HepG2 (cell line): ENCODE measurements around the gene COL9A3. TPM values are rescaled to one million over a fixed set of nuclear protein-coding genes. Genes with fewer than 3 reads are reported as not detected.

Experiments
- AKAP8 ChIP-seq: sonication (generic); formaldehyde crosslinking; IDR thresholded peaks from 2 replicates; pipeline ENCODE4 v1.5.1; 2020; ENCODE audit warnings: mild to moderate bottlenecking, missing genetic modification reagents
- HOXA9 ChIP-seq: sonication (generic); formaldehyde crosslinking; IDR thresholded peaks from 2 replicates; pipeline ENCODE4 v1.8.1; 2022; ENCODE audit warnings: missing genetic modification reagents, mild to moderate bottlenecking, moderate library complexity, borderline replicate concordance
- JUND ChIP-seq: sonication (generic); formaldehyde crosslinking; IDR thresholded peaks from 2 replicates; pipeline ENCODE4 v1.8.0; 2022; ENCODE audit warnings: mild to moderate bottlenecking, missing genetic modification reagents
- MXI1 ChIP-seq: IDR thresholded peaks from 3 replicates; pipeline ENCODE4 v1.6.1; 2012; ENCODE audit warnings: low read depth, low read length, inconsistent platforms, borderline replicate concordance
- NAIF1 ChIP-seq: sonication (generic); formaldehyde crosslinking; IDR thresholded peaks from 2 replicates; pipeline ENCODE4 v1.5.0; 2020; ENCODE audit warnings: mild to moderate bottlenecking, missing genetic modification reagents, borderline replicate concordance
- PAX8 ChIP-seq: sonication (generic); formaldehyde crosslinking; IDR thresholded peaks from 2 replicates; pipeline ENCODE4 v1.8.0; 2022; ENCODE audit warnings: mild to moderate bottlenecking, missing genetic modification reagents, borderline replicate concordance
- PLRG1 ChIP-seq: fragments of 450-650 bp; conservative IDR thresholded peaks from 2 replicates; pipeline ENCODE4 v1.6.1; 2016
- ZBTB1 ChIP-seq: sonication (generic); formaldehyde crosslinking; IDR thresholded peaks from 2 replicates; pipeline ENCODE4 v1.4.0; 2020; ENCODE audit warnings: missing genetic modification reagents, borderline replicate concordance
- ZFYVE20 ChIP-seq: sonication (generic); formaldehyde crosslinking; IDR thresholded peaks from 2 replicates; pipeline ENCODE4 v1.8.0; 2023; ENCODE audit warnings: low read depth, mild to moderate bottlenecking, moderate library complexity, missing genetic modification reagents, borderline replicate concordance
- ZNF501 ChIP-seq: sonication (generic); formaldehyde crosslinking; IDR thresholded peaks from 2 replicates; pipeline ENCODE4 v1.5.1; 2020; ENCODE audit warnings: mild to moderate bottlenecking, moderate library complexity, missing genetic modification reagents
- ZNF550 ChIP-seq: sonication (generic); formaldehyde crosslinking; IDR thresholded peaks from 2 replicates; pipeline ENCODE4 v1.4.0; 2020; ENCODE audit warnings: mild to moderate bottlenecking, missing genetic modification reagents, borderline replicate concordance
- ZNF589 ChIP-seq: sonication (generic); formaldehyde crosslinking; conservative IDR thresholded peaks from 2 replicates; pipeline ENCODE4 v1.8.0; 2022; ENCODE audit warnings: mild to moderate bottlenecking, moderate library complexity, missing genetic modification reagents
- ZNF598 ChIP-seq: sonication (generic); formaldehyde crosslinking; IDR thresholded peaks from 2 replicates; pipeline ENCODE4 v1.5.1; 2020; ENCODE audit warnings: mild to moderate bottlenecking, missing genetic modification reagents, borderline replicate concordance
- ZNF605 ChIP-seq: sonication (generic); formaldehyde crosslinking; IDR thresholded peaks from 2 replicates; pipeline ENCODE4 v1.8.0; 2022; ENCODE audit warnings: mild to moderate bottlenecking, missing genetic modification reagents
- ZNF672 ChIP-seq: sonication (generic); formaldehyde crosslinking; IDR thresholded peaks from 2 replicates; pipeline ENCODE4 v1.8.1; 2022; ENCODE audit warnings: missing genetic modification reagents
- ZNF703 ChIP-seq: sonication (generic); formaldehyde crosslinking; IDR thresholded peaks from 2 replicates; pipeline ENCODE4 v1.5.1; 2020; ENCODE audit warnings: missing genetic modification reagents, mild to moderate bottlenecking, moderate library complexity, borderline replicate concordance
- ZNF780A ChIP-seq: sonication (generic); formaldehyde crosslinking; IDR thresholded peaks from 2 replicates; pipeline ENCODE4 v1.8.0; 2022; ENCODE audit warnings: mild to moderate bottlenecking, missing genetic modification reagents, moderate library complexity
- ZNF841 ChIP-seq: sonication (generic); formaldehyde crosslinking; IDR thresholded peaks from 2 replicates; pipeline ENCODE4 v1.8.1; 2023; ENCODE audit warnings: missing genetic modification reagents, borderline replicate concordance
- ZSCAN20 ChIP-seq: sonication (generic); formaldehyde crosslinking; IDR thresholded peaks from 2 replicates; pipeline ENCODE4 v1.4.0; 2020; ENCODE audit warnings: missing genetic modification reagents, mild to moderate bottlenecking, borderline replicate concordance
- polyA plus RNA-seq, 8 experiments: library from polyadenylated mRNA; depleted of rRNA in 3 of 8; stranded (reverse) in 7 of 8; unstranded in 1 of 8; fragments of >200 nt; fragmentation: Illumina TruSeq in 4 of 8; extraction: Trizol in 4 of 8; gene quantifications; 2 replicates each; pipeline versions ENCODE4 v1.2.1 to v1.2.3, GENCODE V29; 2011 to 2016; ENCODE audit warnings: low read depth in 4 of 8, missing spikeins in 1 of 8, mixed read lengths in 1 of 8; ENCODE audit not compliant: insufficient read depth in 1 of 8
- total RNA-seq, 5 experiments: library from RNA; depleted of rRNA; stranded (reverse); fragments of >200 nt; fragmentation: Illumina TruSeq; extraction: Trizol; gene quantifications; 2 replicates each; pipeline ENCODE4 v1.2.3, GENCODE V29; 2016; ENCODE audit warnings: low read depth in 1 of 5
- TF ChIP-seq, protein P1 (sequence below), 2 experiments: fragments of 450-650 bp in 1 of 2; sonication (generic) in 1 of 2; formaldehyde crosslinking; IDR thresholded peaks; 2 replicates each; pipeline versions ENCODE4 v1.5.0 to v1.8.0; 2020 to 2022; ENCODE audit warnings: mild to moderate bottlenecking in 1 of 2, missing genetic modification reagents in 1 of 2
- TF ChIP-seq, protein P2 (sequence below): sonication (generic); formaldehyde crosslinking; IDR thresholded peaks from 2 replicates; pipeline ENCODE4 v1.8.0; 2022; ENCODE audit warnings: mild to moderate bottlenecking, missing genetic modification reagents, moderate library complexity
- TF ChIP-seq, protein P3 (sequence below): sonication (generic); formaldehyde crosslinking; IDR thresholded peaks from 2 replicates; pipeline ENCODE4 v1.4.0; 2020; ENCODE audit warnings: mild to moderate bottlenecking, missing genetic modification reagents
- TF ChIP-seq, protein P4 (sequence below): sonication (generic); formaldehyde crosslinking; IDR thresholded peaks from 2 replicates; pipeline ENCODE4 v1.8.0; 2022; ENCODE audit warnings: mild to moderate bottlenecking, missing genetic modification reagents, moderate library complexity
- TF ChIP-seq, protein P5 (sequence below), 2 experiments: sonication (generic) in 1 of 2; formaldehyde crosslinking in 1 of 2; IDR thresholded peaks; 2 replicates each; pipeline versions ENCODE4 v1.4.0 to v1.6.1; 2018 to 2020; ENCODE audit warnings: missing genetic modification reagents in 2 of 2, borderline replicate concordance in 1 of 2, low read depth in 1 of 2, mild to moderate bottlenecking in 1 of 2, missing biosample characterization in 1 of 2

The COL9A3 gene
- total and polyA plus RNA-seq, 2 of the 13 experiments (the other 11 are each of a cell fraction or from before 2014, with no cell fraction given): 155 to 204 TPM

DNA sequence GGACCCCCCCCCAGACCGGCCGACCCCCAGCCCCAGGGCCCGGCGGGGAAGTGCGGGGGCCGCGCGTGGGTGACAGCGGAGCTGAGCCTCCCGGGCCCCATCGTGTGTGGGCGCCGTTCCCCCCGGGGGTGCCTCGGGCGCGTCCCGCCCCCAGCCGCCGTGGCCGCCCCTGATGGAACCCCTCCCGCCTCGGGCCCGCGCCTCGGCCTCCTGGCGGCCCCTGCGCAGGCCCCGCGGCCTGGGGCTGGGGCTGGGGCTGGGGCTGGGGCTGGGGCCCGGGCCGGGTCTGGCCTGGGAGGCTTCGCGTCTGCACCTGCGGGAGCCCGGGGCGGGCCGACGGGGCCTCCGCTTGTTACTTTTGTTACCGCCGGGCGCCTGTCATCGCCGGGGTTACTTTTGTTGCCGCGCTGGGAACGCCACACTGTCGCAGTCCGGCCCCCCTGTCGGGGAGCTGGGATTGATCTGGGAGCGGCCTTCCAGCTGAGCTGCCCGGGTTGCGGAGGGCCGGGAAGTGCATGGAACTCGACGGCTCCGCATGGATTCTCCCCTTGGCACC is 11.6 kb upstream of the COL9A3 start (continued):
- TF ChIP-seq ZFYVE20 (CRISPR knock-in tag): peak; percentile 85; the same call in 1 of the 2 replicates
- 0 out of 2 replicates have a peak, but pooled peaks have one; percentile 10 for TF ChIP-seq ZNF672
- TF ChIP-seq ZNF550: no peak
- TF ChIP-seq NAIF1 (CRISPR knock-in tag): 0 out of 2 replicates have a peak, but pooled peaks have one; percentile 11
- TF ChIP-seq, protein P1, sequence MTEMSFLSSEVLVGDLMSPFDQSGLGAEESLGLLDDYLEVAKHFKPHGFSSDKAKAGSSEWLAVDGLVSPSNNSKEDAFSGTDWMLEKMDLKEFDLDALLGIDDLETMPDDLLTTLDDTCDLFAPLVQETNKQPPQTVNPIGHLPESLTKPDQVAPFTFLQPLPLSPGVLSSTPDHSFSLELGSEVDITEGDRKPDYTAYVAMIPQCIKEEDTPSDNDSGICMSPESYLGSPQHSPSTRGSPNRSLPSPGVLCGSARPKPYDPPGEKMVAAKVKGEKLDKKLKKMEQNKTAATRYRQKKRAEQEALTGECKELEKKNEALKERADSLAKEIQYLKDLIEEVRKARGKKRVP (CRISPR knock-in tag; IDR thresholded peaks at IDR 0.05): no peak
- TF ChIP-seq ZNF501: peak; percentile 60; the same call in 1 of the 2 replicates
- 0 out of 2 replicates have a peak, but pooled peaks have one; percentile 16 for TF ChIP-seq ZSCAN20
- no peak for TF ChIP-seq ZBTB1 (CRISPR knock-in tag)
- TF ChIP-seq PAX8: peak; percentile 81; the same call in 1 of the 2 replicates
- 0 out of 2 replicates have a peak, but pooled peaks have one; percentile 22 for TF ChIP-seq ZNF598
- 0 out of 2 replicates have a peak, but pooled peaks have one; percentile 61 for TF ChIP-seq ZNF841 (CRISPR knock-in tag)
- peak; percentile 1; the same call in 1 of the 2 replicates for TF ChIP-seq ZNF589 (CRISPR knock-in tag)
- TF ChIP-seq AKAP8 (CRISPR knock-in tag): no peak
- TF ChIP-seq JUND (CRISPR knock-in tag): no peak
- TF ChIP-seq, protein P2, sequence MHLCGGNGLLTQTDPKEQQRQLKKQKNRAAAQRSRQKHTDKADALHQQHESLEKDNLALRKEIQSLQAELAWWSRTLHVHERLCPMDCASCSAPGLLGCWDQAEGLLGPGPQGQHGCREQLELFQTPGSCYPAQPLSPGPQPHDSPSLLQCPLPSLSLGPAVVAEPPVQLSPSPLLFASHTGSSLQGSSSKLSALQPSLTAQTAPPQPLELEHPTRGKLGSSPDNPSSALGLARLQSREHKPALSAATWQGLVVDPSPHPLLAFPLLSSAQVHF (CRISPR knock-in tag): 0 out of 2 replicates have a peak, but pooled peaks have one; percentile 4
- no peak for TF ChIP-seq ZNF605 (CRISPR knock-in tag)
- TF ChIP-seq, protein P3, sequence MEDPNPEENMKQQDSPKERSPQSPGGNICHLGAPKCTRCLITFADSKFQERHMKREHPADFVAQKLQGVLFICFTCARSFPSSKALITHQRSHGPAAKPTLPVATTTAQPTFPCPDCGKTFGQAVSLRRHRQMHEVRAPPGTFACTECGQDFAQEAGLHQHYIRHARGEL: no peak
- TF ChIP-seq ZNF780A: no peak
- TF ChIP-seq HOXA9: 0 out of 2 replicates have a peak, but pooled peaks have one; percentile 28
- TF ChIP-seq, protein P4, sequence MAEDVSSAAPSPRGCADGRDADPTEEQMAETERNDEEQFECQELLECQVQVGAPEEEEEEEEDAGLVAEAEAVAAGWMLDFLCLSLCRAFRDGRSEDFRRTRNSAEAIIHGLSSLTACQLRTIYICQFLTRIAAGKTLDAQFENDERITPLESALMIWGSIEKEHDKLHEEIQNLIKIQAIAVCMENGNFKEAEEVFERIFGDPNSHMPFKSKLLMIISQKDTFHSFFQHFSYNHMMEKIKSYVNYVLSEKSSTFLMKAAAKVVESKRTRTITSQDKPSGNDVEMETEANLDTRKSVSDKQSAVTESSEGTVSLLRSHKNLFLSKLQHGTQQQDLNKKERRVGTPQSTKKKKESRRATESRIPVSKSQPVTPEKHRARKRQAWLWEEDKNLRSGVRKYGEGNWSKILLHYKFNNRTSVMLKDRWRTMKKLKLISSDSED: peak; percentile 69; the same call in 1 of the 2 replicates
- TF ChIP-seq, protein P5, sequence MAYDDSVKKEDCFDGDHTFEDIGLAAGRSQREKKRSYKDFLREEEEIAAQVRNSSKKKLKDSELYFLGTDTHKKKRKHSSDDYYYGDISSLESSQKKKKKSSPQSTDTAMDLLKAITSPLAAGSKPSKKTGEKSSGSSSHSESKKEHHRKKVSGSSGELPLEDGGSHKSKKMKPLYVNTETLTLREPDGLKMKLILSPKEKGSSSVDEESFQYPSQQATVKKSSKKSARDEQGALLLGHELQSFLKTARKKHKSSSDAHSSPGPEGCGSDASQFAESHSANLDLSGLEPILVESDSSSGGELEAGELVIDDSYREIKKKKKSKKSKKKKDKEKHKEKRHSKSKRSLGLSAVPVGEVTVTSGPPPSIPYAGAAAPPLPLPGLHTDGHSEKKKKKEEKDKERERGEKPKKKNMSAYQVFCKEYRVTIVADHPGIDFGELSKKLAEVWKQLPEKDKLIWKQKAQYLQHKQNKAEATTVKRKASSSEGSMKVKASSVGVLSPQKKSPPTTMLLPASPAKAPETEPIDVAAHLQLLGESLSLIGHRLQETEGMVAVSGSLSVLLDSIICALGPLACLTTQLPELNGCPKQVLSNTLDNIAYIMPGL (CRISPR knock-in tag; IDR thresholded peaks at IDR 0.05; ENCODE audit: borderline replicate concordance in 1 of 2, low read depth in 1 of 2): peak in 1 of 2 experiments; percentile 1; a peak in 1 of 4 replicates
- TF ChIP-seq ZNF703 (CRISPR knock-in tag): peak; percentile 71; the same call in 1 of the 2 replicates
- TF ChIP-seq MXI1: no peak
- no peak for TF ChIP-seq PLRG1
